Non-pigmented ciliary epithelial cell (primary cell): ENCODE results near the gene CDC42EP4.
"Not testable (repeated sequence)": the region's sequence is repeated elsewhere in the genome, so short reads cannot be mapped to it uniquely, and the experiment has no call there.

Source experiments
- DNase-seq: peaks from one replicate; pipeline ENCODE4 v3.0.0-alpha.2; 2010; ENCODE audit warnings: low read depth

The CDC42EP4 gene

DNA sequence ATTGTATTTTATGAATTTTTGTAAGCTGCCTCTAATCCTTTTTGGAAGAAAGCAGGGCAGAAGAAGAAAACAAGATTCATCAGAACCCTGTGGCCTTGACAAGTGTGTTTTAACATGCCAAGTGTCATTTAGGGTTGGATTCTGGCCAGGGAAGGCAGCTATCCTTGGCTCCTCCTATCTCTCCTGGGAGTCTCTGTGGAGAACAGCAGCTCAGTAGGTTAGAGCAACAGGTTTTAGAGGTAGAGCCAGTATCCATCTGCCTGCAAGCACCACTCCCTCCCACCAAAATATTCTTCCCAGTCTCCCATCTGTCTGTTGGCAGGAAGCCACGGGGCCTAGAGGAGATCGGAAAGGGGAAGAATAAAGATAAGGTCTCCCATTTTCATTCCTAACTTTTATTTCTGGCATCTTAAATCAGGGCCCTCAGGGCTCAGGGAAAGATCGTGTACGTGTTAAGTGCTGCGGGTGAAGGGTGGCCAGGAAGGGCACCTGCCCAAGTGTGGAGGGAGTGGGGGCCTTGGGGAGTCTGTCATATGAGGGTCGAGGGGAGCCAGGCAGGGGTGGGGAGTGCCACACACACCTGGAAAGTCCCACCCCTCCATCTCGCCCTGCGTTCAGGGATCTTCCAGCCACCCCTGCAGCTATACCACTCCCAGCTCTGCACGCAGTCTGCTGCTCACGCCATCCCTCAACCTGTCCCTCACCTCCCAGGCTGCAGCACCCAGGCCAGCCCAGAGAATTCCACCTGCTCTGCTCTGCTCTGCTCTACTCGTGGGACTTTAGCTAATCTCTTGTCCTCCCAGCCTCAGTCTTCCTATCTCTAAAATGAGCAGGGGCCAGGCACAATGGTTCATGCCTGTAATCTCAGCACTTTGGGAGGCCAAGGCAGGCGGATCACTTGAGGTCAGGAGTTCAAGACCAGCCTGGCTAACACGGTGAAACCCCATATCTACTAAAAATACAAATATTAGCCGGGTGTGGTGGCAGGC lies 33.0 kb downstream of the CDC42EP4 start:
- no peak for DNase-seq

- no peak for DNase-seq
Measured at GRCh38 chr17:73278049-73278464, 33.7 kb downstream of the CDC42EP4 start.

DNA sequence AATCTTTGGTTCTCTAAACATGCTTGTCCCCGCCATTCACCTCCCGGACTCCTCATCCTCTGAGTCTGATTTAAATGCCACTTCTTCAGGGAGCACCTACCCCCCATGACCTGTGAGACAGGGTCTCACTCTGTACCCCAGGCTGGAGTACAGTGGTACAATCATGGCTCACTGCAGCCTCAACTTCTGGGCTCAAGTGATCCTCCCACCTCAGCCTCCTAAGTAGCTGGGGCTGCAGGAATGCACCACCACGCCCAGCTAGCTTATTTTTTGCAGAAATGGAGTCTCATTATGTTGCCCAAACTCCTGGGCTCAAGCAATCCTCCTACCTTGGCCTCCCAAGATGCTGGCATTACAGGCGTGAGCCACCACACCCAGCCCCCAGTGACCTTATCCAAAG lies 37.3 kb downstream of the CDC42EP4 start:
- no peak for DNase-seq

DNA sequence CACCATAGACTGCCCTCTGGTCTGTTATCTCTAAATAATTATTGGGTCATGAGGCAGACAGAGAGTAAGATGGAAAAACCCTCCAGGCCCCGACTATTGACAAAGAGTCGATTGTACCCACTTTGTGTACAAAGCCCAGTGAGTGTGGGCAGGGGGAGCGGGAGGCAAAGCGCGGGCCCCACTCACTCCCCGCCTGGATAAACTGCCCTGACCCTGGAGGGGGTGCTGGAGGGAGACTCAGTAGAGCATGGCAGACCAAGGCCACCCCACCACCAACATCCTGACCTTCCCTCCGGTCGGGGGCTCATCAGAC lies 38.9 kb downstream of the CDC42EP4 start:
- no peak for DNase-seq

DNA sequence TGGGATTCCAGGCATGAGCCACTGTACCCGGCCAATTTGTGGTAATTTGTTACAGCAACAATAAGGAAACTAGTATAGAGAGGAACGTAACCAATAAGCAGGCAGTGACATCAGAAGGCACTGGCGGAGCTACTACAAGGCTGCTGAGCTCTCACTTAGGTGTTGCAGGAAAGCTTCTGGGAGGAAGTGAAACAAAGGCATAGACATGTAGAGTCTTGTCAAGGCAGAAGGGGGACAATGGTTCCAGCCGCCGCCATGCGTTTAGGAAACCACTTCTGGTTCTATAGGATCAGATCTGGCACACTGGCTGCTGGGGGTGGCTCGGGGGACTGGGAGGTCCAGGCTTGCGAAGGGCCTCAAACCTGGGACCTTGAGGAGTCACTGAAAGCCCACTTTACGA lies 40.7 kb downstream of the CDC42EP4 start:
- no peak for DNase-seq

- no peak for DNase-seq
Measured at GRCh38 chr17:73269791-73270190, 42.0 kb downstream of the CDC42EP4 start.

GRCh38 chr17:73269329-73269615 lies 42.5 kb downstream of the CDC42EP4 start:
- no peak for DNase-seq

- no peak for DNase-seq
Measured at GRCh38 chr17:73268582-73269328, 43.0 kb downstream of the CDC42EP4 start.

DNA sequence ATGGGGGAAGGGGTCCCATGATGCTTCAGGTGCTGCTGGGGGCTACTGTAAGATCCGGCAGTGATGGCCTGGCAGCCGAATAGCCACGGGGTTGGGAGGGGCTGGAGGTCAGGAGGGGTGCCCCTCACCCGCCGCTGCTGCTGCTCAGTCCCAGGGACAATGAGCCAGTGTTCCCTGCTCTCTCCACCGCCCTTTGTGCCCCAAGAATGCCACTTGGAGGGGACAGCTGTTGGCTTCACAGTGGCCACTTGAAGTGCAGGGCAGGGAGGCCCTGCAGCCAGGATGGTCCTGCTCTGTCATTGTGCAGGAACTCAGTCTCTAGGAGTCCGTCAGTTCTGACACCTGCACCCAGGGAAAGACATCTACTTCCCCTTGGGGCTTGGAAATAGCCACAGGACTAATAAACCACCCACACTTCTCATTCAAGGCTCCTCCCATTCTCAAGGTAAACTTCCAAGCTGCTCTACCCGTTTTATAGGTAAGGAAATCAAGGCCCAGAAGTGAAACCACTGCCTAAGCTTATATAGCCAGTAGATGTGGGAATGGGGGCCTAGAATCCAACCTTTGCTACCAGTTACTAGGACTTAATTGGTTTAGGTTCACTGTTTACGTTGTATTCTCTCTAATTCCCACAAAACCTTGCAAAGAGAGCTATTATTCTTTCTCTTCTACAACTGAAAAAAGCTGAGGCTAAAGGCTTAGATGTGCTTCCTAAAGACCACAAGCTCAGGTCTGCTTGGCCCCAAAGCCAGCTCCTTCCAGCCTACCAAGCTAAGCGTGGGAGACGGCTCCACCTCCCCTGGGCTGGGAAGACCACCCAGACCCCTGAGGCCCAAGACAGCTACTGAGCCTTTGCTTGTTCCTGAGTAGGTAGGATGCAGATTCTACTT lies 43.9 kb downstream of the CDC42EP4 start:
- DNase-seq = no peak

DNA sequence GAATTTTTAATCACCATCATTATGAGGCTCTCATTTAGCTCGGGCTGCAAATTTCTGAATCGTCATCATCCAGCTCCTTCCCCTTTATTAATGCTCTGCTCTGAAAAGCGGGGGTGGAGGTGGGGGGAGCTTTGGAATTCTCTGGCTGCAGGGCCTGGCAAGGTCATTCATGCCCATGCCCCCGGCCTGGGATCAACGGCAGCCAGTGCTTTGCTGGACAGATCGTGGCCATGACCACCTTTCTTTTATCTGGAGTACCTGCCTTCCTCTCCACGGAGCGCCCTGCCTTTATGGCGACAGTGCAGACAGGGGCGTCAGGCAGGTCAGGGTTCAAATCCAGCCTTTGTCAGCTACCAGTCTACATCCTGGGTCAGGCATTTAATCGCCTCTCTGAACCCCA lies 45.0 kb downstream of the CDC42EP4 start:
- no peak for DNase-seq

DNA sequence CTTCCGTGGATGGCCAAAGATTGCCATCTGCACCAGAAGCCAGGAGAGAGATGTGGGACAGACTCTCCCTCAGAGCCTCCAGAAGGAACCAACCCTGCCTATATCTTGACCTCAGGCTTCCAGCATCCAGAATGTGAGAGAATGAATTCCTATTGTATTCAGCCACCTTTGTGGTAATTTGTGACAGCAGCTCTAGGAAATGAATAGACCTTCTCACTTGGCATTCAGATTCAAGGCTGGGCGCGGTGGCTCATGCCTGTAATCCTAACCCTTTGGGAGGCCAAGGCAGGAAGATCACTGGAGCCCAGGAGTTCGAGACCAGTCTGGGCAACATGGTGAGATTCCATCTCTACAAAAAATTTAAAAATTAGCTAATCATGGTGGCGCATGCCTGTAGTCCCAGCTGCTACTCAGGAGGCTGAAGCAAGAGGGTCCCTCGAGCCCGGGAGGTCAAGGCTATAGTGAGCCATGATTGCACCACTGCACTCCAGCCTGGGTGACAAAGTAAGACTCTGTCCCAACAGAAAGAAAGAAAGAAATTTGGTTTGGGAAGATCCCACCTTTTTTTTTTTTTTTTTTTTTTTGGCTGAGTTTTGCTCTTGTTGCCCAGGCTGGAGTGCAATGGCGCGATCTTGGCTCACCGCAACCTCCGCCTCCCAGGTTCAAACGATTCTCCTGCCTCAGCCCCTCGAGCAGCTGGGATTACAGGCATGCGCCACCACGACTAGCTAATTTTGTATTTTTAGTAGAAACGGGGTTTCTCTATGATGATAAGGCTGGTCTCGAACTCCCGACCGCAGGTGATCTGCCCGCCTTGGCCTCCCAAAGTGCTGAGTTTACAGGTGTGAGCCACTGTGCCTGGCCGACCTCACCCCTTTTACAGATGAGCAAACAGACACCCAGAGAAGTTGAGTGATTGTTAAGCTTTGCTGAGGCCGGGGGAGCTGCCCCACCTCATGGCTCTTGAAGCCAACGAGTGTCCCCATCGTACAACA lies 45.9 kb downstream of the CDC42EP4 start:
- no peak for DNase-seq

DNA sequence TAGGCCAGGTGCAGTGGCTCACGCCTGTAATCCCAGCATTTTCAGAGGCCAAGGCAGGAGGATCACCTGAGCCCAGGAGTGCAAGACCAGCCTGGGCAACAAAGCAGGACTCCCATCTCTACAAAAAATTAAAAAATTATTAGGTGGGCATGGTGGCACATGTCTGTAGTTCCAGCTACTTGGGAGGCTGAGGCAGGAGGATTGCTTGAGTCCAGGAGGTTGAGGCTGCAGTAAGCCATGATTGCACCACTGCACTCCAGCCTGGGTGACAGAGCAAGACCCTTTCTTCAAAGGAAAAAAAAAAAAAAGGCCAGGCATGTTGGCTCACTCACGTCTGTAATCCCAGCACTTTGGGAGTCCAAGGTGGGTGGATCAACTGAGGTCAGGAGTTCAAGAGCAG lies 47.4 kb downstream of the CDC42EP4 start:
- DNase-seq = not testable (repeated sequence)

- DNase-seq = no peak
Measured at GRCh38 chr17:73262676-73263642, 48.8 kb downstream of the CDC42EP4 start.

DNA sequence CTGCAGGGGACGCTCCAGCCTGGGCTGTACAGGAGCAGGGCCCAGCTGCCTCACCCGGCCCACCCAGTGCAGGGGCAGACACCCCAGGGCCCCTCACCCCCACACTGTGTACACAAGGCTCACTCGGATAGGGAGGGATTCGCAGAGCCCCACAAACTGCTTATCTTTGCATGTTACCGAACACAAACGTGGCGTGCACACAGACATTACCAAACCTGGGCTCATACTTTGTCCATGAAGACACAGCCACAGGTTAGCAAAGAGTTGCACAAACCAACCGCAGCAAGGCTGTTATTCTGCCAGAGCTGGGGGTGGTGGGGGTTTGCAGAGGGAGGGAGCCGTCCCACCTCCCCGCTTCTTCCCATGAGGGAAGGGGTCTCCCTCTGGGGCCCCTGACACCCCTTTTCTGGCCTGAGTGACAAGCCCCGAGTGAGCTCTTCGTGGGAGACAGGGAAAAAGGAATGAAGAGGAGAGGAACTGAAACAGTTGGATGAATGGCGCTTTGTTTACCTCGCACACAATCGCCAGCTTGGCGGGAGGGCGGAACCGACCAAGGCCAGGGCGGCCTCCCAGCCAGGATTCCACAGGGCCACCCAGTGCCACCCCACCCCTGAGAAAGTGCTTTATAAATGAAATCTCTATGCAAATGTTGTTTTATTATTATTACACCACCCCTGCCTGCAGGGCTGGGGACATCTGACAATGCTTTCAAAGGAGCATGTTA lies 49.7 kb downstream of the CDC42EP4 start:
- DNase-seq = no peak

DNA sequence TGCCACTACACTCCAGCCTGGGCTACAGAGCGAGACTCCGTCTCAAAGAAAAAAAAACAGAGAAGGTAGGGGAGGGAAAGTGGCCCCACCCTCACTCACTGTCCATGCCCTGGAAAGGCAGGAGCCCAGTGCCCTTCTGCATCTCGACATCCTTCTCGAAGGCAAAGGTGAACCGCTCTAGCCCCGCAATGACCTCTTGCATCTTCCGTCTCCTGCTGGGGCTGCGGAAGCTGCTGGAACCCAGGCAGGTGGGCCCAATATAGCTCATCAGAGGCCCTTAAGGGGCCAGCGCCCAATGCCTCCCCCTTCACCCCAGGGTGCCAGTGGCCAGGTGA lies 50.2 kb downstream of the CDC42EP4 start, which contains the start of gene CPSF4L:
Gene CPSF4L (minus strand): TSS at position 264 of the 335 bp plus-strand sequence. CDS start 62 bp downstream, at position 202.
- DNase-seq = no peak

- no peak for DNase-seq
Measured at GRCh38 chr17:73257516-73257915, 54.3 kb downstream of the CDC42EP4 start.

- DNase-seq = no peak
Measured at GRCh38 chr17:73256220-73256619, 55.6 kb downstream of the CDC42EP4 start.

DNA sequence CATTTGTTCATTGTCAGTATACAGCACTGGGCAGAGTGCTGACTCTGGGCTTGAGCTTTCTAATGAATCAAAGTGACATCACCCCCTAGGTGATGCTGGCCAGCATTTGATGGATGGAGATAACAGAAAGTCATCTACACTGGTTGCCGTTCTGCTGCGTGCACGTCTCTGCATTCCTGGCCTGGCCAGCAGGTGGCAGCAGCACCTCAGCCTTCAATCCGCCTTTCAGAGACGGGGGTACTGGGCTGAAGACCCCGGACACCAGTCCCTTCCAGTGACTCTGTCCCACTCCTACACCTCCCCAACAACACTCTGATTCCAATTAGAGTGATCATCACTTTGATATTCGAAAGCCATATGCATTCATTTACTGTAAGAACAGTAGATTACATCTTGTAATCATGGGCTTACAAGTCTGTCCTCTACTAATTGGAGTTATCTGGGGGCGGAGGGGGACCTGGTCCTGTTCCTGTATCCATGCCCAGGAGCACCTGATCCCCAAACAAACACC lies 56.1 kb downstream of the CDC42EP4 start:
- no peak for DNase-seq

- DNase-seq = no peak
Measured at GRCh38 chr17:73251871-73252270, 59.9 kb downstream of the CDC42EP4 start.
